Right hindlimb (tissue), 1 donor: ENCODE results near the gene MKLN1.

Experiments
- DNase-seq: peaks from one replicate; pipeline ENCODE4 v3.0.0-alpha.2; 2018

MKLN1 gene

DNA sequence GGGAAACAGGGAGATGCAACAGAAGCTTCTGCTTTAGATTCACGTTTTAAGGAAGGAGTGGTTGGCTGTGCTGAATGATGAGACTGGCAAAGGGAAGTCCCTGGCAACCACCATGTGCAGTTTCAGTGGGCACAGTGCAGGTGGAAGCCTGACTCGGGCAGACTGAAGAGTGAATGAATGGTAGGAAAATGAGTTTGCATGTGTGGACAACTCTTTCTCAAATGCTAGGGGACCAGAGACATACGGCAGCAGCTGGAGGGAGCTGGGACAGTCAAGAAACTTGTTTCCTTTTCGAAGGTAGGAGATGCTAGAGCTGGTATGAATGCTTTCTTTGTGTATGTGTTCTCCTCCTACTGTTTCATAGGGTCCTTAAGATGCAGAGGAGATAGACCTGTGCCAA lies 199.8 kb downstream of the MKLN1 start:
- DNase-seq, result no peak

- no peak for DNase-seq
These were observed 201.5 kb downstream of the MKLN1 start for GRCh38 chr7:131529179-131529578.

GRCh38 chr7:131529617-131530016 lies 201.9 kb downstream of the MKLN1 start:
- DNase-seq, result no peak

DNA sequence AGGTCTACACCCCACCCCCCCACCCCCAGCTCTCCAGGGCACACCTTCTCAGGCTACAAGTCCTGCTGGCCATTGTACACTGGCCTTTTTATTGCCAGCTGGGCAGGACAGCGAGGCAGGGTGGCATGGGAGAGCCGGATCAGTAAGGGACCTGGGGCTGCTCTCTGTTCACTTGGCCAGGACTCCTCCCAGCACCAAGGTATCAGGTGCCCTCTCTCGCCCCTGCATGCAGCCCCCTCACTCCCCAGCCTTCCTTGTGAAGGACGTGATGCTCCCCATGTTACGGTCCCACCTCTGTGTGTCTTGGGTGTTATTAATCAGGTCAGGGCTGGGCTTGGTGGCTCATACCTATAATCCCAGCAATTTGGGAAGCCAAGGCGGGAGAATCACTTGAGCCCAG lies 202.5 kb downstream of the MKLN1 start:
- DNase-seq, result no peak

- DNase-seq, result no peak
These were observed 205.0 kb downstream of the MKLN1 start for GRCh38 chr7:131532570-131533091.

- DNase-seq, result no peak
These were observed 205.5 kb downstream of the MKLN1 start for GRCh38 chr7:131533151-131533559.

DNA sequence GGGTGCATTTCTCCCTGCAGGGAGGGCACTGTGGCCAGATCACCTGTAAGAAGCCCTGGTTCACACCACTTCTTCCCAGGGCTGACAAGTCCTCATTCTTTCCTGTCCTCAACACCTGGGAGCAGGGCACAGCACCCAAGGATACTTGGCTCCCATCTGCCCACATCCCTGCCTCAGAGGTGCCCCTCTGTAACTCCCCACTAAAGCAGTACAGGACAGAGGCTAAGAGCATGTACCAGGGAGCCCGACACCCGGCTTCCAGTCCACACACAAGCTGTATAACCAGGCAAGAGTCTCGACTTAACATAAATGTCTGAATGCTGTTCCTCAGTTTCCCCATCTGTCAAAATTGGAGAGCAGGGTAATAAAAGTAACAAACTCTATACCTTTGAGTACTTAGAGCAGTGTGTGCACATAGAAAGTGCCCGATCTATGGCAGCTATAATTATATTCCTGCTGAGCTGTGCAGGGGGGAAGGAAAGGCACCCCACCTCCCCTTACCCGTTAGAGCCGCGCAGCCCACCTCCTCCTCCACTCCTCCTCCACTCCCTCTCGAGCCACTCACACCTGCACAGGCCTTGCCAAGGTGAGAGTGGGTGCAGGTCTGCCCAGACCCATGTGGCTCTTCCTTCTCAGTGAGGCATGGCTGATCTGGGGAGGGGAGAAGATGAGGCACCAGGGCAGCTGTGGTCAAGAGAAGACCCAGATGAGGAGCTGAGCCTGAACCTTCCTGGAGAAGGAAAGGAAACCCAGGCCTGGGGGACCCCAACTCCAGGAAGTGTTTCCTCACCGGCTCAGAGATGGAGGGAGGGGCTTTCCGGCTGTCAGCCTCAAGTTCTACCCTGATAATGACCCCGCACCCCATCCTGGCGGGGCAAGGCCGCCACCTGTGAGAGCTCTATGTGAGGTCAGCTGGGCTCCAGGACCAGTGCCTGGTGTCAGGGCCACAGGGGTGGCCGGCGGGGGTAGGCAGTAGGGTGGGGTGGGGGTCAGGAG lies 206.2 kb downstream of the MKLN1 start:
- DNase-seq, result no peak

DNA sequence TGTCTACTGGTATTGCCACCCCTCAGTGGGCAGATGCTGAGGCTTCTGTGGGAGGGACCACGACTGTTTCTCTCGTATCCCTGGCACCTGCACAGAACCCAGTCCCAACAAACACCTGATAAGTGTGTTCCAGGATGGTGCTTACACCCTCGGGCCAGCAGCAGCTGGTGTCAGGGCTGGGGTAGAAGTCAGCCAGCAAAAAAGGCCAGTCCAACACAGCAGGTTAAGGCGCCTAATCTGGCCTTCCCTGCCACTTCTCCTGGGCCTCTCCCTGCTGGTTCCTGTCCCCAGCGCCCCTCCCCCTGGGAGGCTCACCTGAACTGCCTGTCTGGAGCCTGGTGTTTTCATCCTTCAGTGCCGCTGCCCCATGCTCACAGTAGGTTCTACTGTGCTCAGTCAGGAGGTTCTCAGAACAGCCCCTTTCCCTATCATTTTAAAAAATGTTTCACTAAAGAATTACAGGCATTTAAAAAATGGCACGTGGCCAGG lies 208.7 kb downstream of the MKLN1 start:
- no peak for DNase-seq

GRCh38 chr7:131537571-131537978 lies 209.9 kb downstream of the MKLN1 start:
- DNase-seq, result no peak

DNA sequence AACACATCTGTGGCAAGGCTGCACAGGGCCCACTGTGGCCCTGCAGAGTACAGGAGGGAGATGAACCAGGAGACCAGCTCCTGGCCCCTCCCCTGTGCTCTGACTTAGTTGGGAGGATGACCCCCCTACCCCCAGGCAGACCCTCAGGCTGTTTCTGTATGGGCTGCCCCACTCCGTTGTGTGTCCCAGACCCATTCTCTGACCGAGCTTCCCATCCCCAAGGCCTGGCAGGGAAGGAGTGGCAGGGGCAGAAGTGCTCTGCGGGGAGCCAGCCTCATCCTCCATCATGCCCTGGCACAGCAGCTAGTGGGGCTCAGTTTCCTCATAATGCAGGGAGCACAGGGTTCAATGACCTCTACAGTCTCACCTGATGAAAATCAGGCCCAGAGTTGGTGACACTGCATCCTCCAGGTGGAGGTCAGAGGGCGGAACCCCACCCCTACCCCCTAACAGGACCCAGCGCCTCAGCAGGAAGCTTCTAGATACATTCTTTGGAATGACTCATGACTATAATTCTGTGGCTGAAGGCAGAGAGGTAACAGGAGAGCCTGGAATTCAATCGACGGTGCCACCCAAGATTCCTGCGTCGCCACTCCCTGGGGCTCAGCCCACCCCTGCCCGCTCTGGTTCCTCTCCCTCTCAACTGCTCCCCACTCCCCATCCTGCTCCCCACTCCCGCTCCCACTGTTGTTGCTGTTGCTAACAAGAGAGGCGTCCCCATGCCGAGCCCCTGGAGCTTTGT lies 210.6 kb downstream of the MKLN1 start:
- no peak for DNase-seq

DNA sequence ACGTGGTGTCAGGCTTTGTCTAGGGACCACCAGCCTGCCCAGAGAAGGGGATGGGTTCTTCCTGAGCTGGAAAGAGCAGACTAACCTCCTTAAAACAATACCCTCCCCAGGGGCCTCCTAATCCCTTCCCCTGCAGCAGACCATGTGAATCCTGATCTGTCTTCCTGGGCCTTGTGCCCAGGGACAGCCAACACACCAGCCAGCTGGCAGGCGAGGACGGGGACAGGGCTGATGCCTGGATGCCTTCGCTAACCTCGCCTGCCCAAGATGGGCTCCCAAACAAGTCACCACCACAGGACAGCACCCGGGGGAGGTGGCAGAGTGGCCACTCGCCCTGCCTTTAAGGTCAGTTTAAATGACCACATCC lies 211.1 kb downstream of the MKLN1 start:
- no peak for DNase-seq

DNA sequence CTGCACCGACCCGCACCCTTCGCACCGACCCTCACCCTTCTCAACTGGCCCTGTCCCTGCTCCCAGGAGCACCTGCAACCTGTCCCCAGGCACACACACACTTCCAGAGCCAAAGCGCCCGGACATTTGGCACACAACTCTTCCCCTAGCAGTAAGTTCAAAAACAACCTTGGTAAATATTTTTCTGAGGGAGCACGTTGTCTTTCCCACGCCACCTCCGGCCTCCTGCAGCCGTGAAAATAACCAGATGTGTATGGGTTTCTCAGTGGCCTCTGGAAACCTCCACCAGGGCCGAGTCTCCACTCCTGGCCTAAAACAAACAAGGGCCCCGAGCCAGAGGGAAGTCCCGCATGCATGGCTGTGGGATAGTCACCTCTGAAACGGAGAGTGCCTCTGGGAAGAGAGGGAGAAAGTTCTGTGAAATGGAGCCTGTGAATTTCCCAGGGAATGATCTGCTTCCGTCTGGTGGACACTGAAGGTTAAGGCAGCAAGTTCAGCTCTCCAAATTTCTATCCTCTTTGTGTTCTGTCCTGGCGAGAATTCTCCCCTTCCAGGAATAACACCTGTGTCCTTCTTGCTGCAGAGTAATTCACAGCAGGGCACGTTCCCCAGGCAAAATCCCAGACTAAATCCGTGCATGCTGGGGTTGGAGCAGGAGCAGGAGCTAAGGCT lies 213.0 kb downstream of the MKLN1 start:
- DNase-seq, result no peak

DNA sequence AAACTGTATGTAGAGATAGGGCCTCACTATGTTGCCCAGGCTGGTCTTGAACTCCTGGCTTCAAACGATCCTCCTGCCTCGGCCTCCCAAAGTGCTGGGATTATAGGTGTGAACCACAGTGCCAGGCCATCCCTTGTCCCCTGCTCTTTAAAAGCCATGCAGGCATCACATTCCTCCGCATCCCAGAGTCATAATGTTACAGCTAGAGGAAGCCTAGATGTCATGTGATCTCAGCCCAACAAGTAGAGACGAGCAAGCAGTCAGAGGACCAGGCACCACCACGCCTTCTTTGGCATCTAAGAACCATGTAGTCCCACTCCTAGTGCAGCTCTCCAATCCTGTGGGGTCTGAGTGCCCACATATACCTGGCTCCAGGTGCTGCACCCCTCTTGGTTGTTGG lies 215.6 kb downstream of the MKLN1 start:
- no peak for DNase-seq

DNA sequence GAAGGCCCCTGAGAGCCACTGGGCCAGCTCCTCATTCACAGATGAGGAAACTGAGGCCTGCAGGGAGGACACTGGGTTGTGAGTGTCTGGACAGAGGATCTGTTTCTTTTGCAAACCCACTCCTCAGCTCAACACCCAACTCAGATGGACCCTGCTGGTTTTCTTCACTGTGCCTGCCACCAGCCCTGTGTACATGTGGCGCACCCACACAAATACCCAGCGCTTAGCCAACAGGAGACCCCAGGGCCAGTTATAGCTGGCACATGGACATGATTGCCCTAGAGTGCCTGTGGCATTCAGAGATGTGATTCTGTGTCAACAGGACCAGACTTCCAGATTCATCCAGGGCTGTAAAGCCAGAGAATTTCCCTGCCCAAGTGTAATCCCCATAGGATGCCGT lies 216.3 kb downstream of the MKLN1 start:
- DNase-seq, result no peak

- DNase-seq, result no peak
These were observed 217.0 kb downstream of the MKLN1 start for GRCh38 chr7:131544449-131545301.

DNA sequence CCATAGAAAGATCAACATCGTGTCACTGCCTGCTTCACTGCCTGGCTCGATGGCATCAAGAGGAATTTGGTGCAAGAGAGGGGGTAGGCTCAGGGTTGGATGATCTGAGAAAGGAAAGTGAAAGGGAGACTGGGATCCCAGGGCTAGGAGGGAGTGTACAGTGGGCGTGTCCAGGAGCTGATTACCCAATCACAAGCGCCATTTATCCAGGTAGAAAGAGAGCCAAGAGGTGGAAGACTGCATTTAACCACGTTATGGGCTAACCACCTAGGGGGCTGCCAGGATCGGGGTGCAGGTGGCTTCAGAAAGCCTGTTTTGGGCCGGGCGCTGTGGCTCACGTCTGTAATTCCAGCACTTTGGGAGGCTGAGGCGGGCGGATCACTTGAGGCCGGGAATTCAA lies 218.4 kb downstream of the MKLN1 start:
- DNase-seq, result no peak
